ENCODE measurements around the gene PEX7.

DNA sequence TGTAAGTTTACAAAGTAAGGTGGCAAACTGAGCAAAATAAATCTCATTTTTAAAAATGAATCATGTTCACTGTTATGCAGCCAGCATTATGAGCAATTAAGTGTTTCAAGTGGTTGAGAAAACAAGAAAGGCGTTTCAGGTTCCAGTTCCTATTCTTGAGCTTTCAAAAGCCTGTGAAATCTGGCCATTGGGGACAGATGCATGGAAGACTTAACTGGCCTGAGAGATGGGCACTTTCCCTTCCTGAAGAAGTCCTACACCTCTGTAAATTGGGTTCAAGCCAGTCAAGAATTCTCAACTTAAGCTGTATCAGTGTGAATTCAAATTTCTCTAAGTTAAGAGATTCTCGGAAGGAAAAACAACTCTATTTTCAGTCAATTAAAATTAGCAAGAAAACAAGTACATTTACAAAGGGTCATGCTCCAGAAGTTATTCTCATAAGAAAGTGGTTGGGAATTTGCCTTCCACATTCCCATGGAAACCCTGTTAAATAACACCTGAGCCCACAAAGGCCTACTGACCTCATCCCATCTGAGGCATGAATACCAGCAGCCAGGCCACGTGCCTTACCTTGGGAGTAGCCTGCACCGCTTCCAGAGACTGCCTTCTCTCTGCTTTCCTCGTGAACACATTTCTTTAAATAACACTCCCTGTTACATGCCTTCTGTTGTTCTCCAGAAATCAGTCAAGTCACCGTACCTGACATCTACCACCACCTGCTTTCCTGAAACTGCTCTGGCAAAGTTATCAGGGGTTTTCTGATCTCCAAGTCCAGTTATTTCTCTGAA, 49.5 kb upstream of the PEX7 start:
- TF ChIP-seq, protein P1, sequence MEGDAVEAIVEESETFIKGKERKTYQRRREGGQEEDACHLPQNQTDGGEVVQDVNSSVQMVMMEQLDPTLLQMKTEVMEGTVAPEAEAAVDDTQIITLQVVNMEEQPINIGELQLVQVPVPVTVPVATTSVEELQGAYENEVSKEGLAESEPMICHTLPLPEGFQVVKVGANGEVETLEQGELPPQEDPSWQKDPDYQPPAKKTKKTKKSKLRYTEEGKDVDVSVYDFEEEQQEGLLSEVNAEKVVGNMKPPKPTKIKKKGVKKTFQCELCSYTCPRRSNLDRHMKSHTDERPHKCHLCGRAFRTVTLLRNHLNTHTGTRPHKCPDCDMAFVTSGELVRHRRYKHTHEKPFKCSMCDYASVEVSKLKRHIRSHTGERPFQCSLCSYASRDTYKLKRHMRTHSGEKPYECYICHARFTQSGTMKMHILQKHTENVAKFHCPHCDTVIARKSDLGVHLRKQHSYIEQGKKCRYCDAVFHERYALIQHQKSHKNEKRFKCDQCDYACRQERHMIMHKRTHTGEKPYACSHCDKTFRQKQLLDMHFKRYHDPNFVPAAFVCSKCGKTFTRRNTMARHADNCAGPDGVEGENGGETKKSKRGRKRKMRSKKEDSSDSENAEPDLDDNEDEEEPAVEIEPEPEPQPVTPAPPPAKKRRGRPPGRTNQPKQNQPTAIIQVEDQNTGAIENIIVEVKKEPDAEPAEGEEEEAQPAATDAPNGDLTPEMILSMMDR (conservative IDR thresholded peaks at IDR 0.05 in 1 of 2, IDR thresholded peaks at IDR 0.05 in 1 of 2; ENCODE audit: extremely low read depth in 1 of 2, insufficient read depth in 1 of 2, low read depth in 1 of 2, low read length in 2 of 2) = no peak
- no peak for TF ChIP-seq EZH2 (IDR thresholded peaks at IDR 0.05; ENCODE audit: borderline replicate concordance, low read length)

Data from mammary epithelial cell (primary cell).